ENCODE data around the gene COG5.

Gene COG5

GRCh38 chr7:107432261-107432660, 131.5 kb downstream of the COG5 start:
- H3K27me3 ChIP-seq (ENCODE audit: control insufficient read depth in 1 of 2, insufficient read depth in 1 of 2, low read length in 2 of 2), result no peaks in the 10 kb centered on the region
- H2BK120ac ChIP-seq (ENCODE audit: low read depth, low read length), result no peak overlapping the region
- H2BK5ac ChIP-seq (ENCODE audit: low read depth, low read length, poor library complexity, severe bottlenecking), result no peak overlapping the region
- H4K91ac ChIP-seq (ENCODE audit: low read length), result no peak overlapping the region
- no peak overlapping the region for H3K9ac ChIP-seq (ENCODE audit: low read length)
- no peak overlapping the region for H2BK12ac ChIP-seq (ENCODE audit: low read length in 2 of 2)
- H3K36me3 ChIP-seq (ENCODE audit: control insufficient read depth in 1 of 2, insufficient read depth in 2 of 2, low read depth in 1 of 2, low read length in 2 of 2), result peaks cover 0 to 5% of the 10 kb centered on the region in 2 experiments
- no peak overlapping the region for H3K18ac ChIP-seq (ENCODE audit: low read depth in 1 of 2, low read length in 2 of 2)
- no peak overlapping the region for H2BK15ac ChIP-seq (ENCODE audit: low read depth, poor library complexity, severe bottlenecking)
- H3K4me1 ChIP-seq (ENCODE audit: control insufficient read depth, insufficient read depth, low read depth, low read length), result no peaks in the 10 kb centered on the region
- H3K27ac ChIP-seq (ENCODE audit: low read length, poor library complexity, severe bottlenecking), result no peak overlapping the region
- H3K23ac ChIP-seq (ENCODE audit: low read length in 2 of 2), result no peak overlapping the region
- no peak overlapping the region for H2AK5ac ChIP-seq (ENCODE audit: low read length, severe bottlenecking)
- no peak overlapping the region for H3K4me2 ChIP-seq (ENCODE audit: low read length, poor library complexity, severe bottlenecking)
- H4K8ac ChIP-seq (ENCODE audit: low read length), result no peak overlapping the region
- DNase-seq, result no peak
- no peak overlapping the region for H3K4me3 ChIP-seq (ENCODE audit: insufficient read depth in 1 of 2, low read depth in 1 of 2, low read length in 2 of 2)
- peaks cover 4% of the 10 kb centered on the region for H3K9me3 ChIP-seq (ENCODE audit: control insufficient read depth, low read length)
- WGBS, result no CpG with 5 or more reads among the region's 1 CpG
- peaks cover 23% of the 10 kb centered on the region for H3K79me1 ChIP-seq (replicated peaks; ENCODE audit: low read length, poor library complexity, severe bottlenecking)
- H3K4ac ChIP-seq (ENCODE audit: low read depth in 1 of 2, low read length in 2 of 2), result no peak overlapping the region
- H2AFZ ChIP-seq (ENCODE audit: low read depth, low read length), result no peak overlapping the region
- H3K14ac ChIP-seq (ENCODE audit: low read length in 2 of 2), result no peak overlapping the region

GRCh38 chr7:107430057-107430456, 133.7 kb downstream of the COG5 start:
- Histone ChIP-seq H3K23ac (ENCODE audit: low read length in 2 of 2) (no peak overlapping the region), H3K79me1 (replicated peaks; ENCODE audit: low read length, poor library complexity, severe bottlenecking) (peaks cover 26% of the 10 kb centered on the region), H2BK12ac (ENCODE audit: low read length in 2 of 2) (no peak overlapping the region), H3K9me3 (ENCODE audit: control insufficient read depth, low read length) (peaks cover 4% of the 10 kb centered on the region), H2AK5ac (ENCODE audit: low read length, severe bottlenecking) (no peak overlapping the region), H2BK5ac (ENCODE audit: low read depth, low read length, poor library complexity, severe bottlenecking) (no peak overlapping the region), H3K27me3 (ENCODE audit: control insufficient read depth in 1 of 2, insufficient read depth in 1 of 2, low read length in 2 of 2) (no peaks in the 10 kb centered on the region), H3K4me2 (ENCODE audit: low read length, poor library complexity, severe bottlenecking) (no peak overlapping the region), H2BK15ac (ENCODE audit: low read depth, poor library complexity, severe bottlenecking) (no peak overlapping the region), H3K18ac (ENCODE audit: low read depth in 1 of 2, low read length in 2 of 2) (no peak overlapping the region), H3K9ac (ENCODE audit: low read length) (no peak overlapping the region), H2BK120ac (ENCODE audit: low read depth, low read length) (no peak overlapping the region), H3K36me3 (ENCODE audit: control insufficient read depth in 1 of 2, insufficient read depth in 2 of 2, low read depth in 1 of 2, low read length in 2 of 2) (peaks cover 2 to 5% of the 10 kb centered on the region in 2 experiments), H3K27ac (ENCODE audit: low read length, poor library complexity, severe bottlenecking) (no peak overlapping the region), H3K4ac (ENCODE audit: low read depth in 1 of 2, low read length in 2 of 2) (no peak overlapping the region), H2AFZ (ENCODE audit: low read depth, low read length) (no peak overlapping the region), H3K4me1 (ENCODE audit: control insufficient read depth, insufficient read depth, low read depth, low read length) (no peaks in the 10 kb centered on the region), H3K14ac (ENCODE audit: low read length in 2 of 2) (no peak overlapping the region), H4K8ac (ENCODE audit: low read length) (no peak overlapping the region), H4K91ac (ENCODE audit: low read length) (no peak overlapping the region), H3K4me3 (ENCODE audit: insufficient read depth in 1 of 2, low read depth in 1 of 2, low read length in 2 of 2) (no peak overlapping the region)
- no peak for DNase-seq

GRCh38 chr7:107428642-107429041, 135.1 kb downstream of the COG5 start:
- H2BK120ac ChIP-seq (ENCODE audit: low read depth, low read length), result no peak overlapping the region
- peaks cover 26% of the 10 kb centered on the region for H3K79me1 ChIP-seq (replicated peaks; ENCODE audit: low read length, poor library complexity, severe bottlenecking)
- no peak for DNase-seq
- H2BK5ac ChIP-seq (ENCODE audit: low read depth, low read length, poor library complexity, severe bottlenecking), result no peak overlapping the region
- peaks cover 4% of the 10 kb centered on the region for H3K9me3 ChIP-seq (ENCODE audit: control insufficient read depth, low read length)
- H2BK12ac ChIP-seq (ENCODE audit: low read length in 2 of 2), result no peak overlapping the region
- H3K27ac ChIP-seq (ENCODE audit: low read length, poor library complexity, severe bottlenecking), result no peak overlapping the region
- H3K4me2 ChIP-seq (ENCODE audit: low read length, poor library complexity, severe bottlenecking), result no peak overlapping the region
- H3K27me3 ChIP-seq (ENCODE audit: control insufficient read depth in 1 of 2, insufficient read depth in 1 of 2, low read length in 2 of 2), result no peaks in the 10 kb centered on the region
- no peak overlapping the region for H4K91ac ChIP-seq (ENCODE audit: low read length)
- no peak overlapping the region for H4K8ac ChIP-seq (ENCODE audit: low read length)
- WGBS, result no CpG with 5 or more reads among the region's 1 CpG
- no peak overlapping the region for H3K9ac ChIP-seq (ENCODE audit: low read length)
- H3K36me3 ChIP-seq (ENCODE audit: control insufficient read depth in 1 of 2, insufficient read depth in 2 of 2, low read depth in 1 of 2, low read length in 2 of 2), result peaks cover 2 to 5% of the 10 kb centered on the region in 2 experiments
- H3K14ac ChIP-seq (ENCODE audit: low read length in 2 of 2), result no peak overlapping the region
- no peak overlapping the region for H3K4ac ChIP-seq (ENCODE audit: low read depth in 1 of 2, low read length in 2 of 2)
- no peak overlapping the region for H2AK5ac ChIP-seq (ENCODE audit: low read length, severe bottlenecking)
- no peak overlapping the region for H3K23ac ChIP-seq (ENCODE audit: low read length in 2 of 2)
- no peak overlapping the region for H2BK15ac ChIP-seq (ENCODE audit: low read depth, poor library complexity, severe bottlenecking)
- no peak overlapping the region for H3K4me3 ChIP-seq (ENCODE audit: insufficient read depth in 1 of 2, low read depth in 1 of 2, low read length in 2 of 2)
- H3K18ac ChIP-seq (ENCODE audit: low read depth in 1 of 2, low read length in 2 of 2), result no peak overlapping the region
- H2AFZ ChIP-seq (ENCODE audit: low read depth, low read length), result no peak overlapping the region
- no peaks in the 10 kb centered on the region for H3K4me1 ChIP-seq (ENCODE audit: control insufficient read depth, insufficient read depth, low read depth, low read length)

- H2BK5ac ChIP-seq (ENCODE audit: low read depth, low read length, poor library complexity, severe bottlenecking), result no peak overlapping the region
- H2BK12ac ChIP-seq (ENCODE audit: low read length in 2 of 2), result no peak overlapping the region
- H2AK5ac ChIP-seq (ENCODE audit: low read length, severe bottlenecking), result no peak overlapping the region
- DNase-seq, result no peak
- H3K36me3 ChIP-seq (ENCODE audit: control insufficient read depth in 1 of 2, insufficient read depth in 2 of 2, low read depth in 1 of 2, low read length in 2 of 2), result peaks cover 2 to 5% of the 10 kb centered on the region in 2 experiments
- H4K8ac ChIP-seq (ENCODE audit: low read length), result no peak overlapping the region
- no peak overlapping the region for H3K14ac ChIP-seq (ENCODE audit: low read length in 2 of 2)
- no peak overlapping the region for H3K4me2 ChIP-seq (ENCODE audit: low read length, poor library complexity, severe bottlenecking)
- no peaks in the 10 kb centered on the region for H3K27me3 ChIP-seq (ENCODE audit: control insufficient read depth in 1 of 2, insufficient read depth in 1 of 2, low read length in 2 of 2)
- no peaks in the 10 kb centered on the region for H3K4me1 ChIP-seq (ENCODE audit: control insufficient read depth, insufficient read depth, low read depth, low read length)
- WGBS, result 100% methylated on average over 4 of the region's 5 CpGs
- no peak overlapping the region for H2BK15ac ChIP-seq (ENCODE audit: low read depth, poor library complexity, severe bottlenecking)
- no peak overlapping the region for H2AFZ ChIP-seq (ENCODE audit: low read depth, low read length)
- H3K18ac ChIP-seq (ENCODE audit: low read depth in 1 of 2, low read length in 2 of 2), result peak overlapping the region in 1 of 2 experiments; percentile 6
- H3K79me1 ChIP-seq (replicated peaks; ENCODE audit: low read length, poor library complexity, severe bottlenecking), result peaks cover 26% of the 10 kb centered on the region
- no peak overlapping the region for H3K9ac ChIP-seq (ENCODE audit: low read length)
- no peak overlapping the region for H3K4me3 ChIP-seq (ENCODE audit: insufficient read depth in 1 of 2, low read depth in 1 of 2, low read length in 2 of 2)
- H3K4ac ChIP-seq (ENCODE audit: low read depth in 1 of 2, low read length in 2 of 2), result no peak overlapping the region
- peak overlapping the region; percentile 39 for H4K91ac ChIP-seq (ENCODE audit: low read length)
- H3K9me3 ChIP-seq (ENCODE audit: control insufficient read depth, low read length), result no peaks in the 10 kb centered on the region
- H3K23ac ChIP-seq (ENCODE audit: low read length in 2 of 2), result no peak overlapping the region
- no peak overlapping the region for H2BK120ac ChIP-seq (ENCODE audit: low read depth, low read length)
- H3K27ac ChIP-seq (ENCODE audit: low read length, poor library complexity, severe bottlenecking), result no peak overlapping the region
Measured at GRCh38 chr7:107427462-107427861, 136.3 kb downstream of the COG5 start.

Data from mesenchymal stem cell (in vitro differentiated cells and primary cell).